Measurements from ENCODE around the gene KMT2B. TPM values are rescaled to one million over a fixed set of nuclear protein-coding genes. Genes with fewer than 3 reads are reported as not detected.

Gene KMT2B
- total and polyA plus RNA-seq, 2 of the 8 experiments (the other 6 are each of a cell fraction or from before 2014, with no cell fraction given), result 26.7 to 38.6 TPM

DNA sequence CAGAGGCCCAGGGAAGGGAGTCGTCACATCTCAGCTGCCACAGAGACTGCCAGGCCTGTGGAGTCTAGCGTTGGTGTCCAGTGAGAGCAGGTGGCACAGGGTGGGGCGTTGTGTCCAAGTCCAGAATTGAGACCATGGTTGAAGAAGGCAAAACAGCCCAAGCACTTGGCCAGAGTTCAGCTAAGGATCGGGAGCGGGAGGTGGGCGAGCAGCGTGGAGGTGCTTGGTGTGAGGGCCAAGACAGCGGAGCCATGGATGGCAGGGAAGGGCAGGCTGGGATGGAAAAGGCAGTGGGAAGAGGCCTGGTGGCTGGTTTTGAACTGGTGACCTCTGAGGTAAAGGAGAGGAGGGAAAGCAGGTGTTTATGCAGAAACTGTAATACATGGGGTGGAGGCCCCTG is 16.5 kb downstream of the KMT2B start:
- no peak overlapping the region for H3K27ac ChIP-seq (ENCODE audit: low read depth, low read length)
- H3K4me1 ChIP-seq (replicated peaks in 1 of 4; ENCODE audit: control insufficient read depth in 3 of 4, insufficient read depth in 4 of 4, low read length in 3 of 4), result 0 out of 7 replicates have a peak, but pooled peaks cover 0 to 1% (median 0%) of the 10 kb centered on the region in 4 experiments
- no peak overlapping the region for H2AFZ ChIP-seq (ENCODE audit: low read length)
- no peaks in the 10 kb centered on the region for H3K79me2 ChIP-seq (ENCODE audit: control insufficient read depth in 1 of 2, insufficient read depth in 2 of 2, low read length in 2 of 2)
- no peak for DNase-seq (ENCODE audit: low read depth in 1 of 2, low spot score in 2 of 2)
- no peak overlapping the region for H3K4me2 ChIP-seq (ENCODE audit: insufficient read depth in 1 of 2, low read depth in 2 of 2, low read length in 2 of 2)
- H3K18ac ChIP-seq (ENCODE audit: extremely low read depth, low read length), result no peak overlapping the region
- no peak overlapping the region for H2BK5ac ChIP-seq (ENCODE audit: low read depth, low read length)
- no peak overlapping the region for H2BK12ac ChIP-seq (ENCODE audit: low read depth, low read length)
- no peaks in the 10 kb centered on the region for H3K9me3 ChIP-seq (ENCODE audit: insufficient read depth in 2 of 2, low read depth in 1 of 2, low read length in 1 of 2)
- H3K27me3 ChIP-seq (replicated peaks in 1 of 4; ENCODE audit: control insufficient read depth in 3 of 4, extremely low read depth in 1 of 4, insufficient read depth in 3 of 4, low read length in 3 of 4), result no peaks in the 10 kb centered on the region
- no peak overlapping the region for H3K14ac ChIP-seq (ENCODE audit: insufficient read length)
- no peak overlapping the region for H3K56ac ChIP-seq (replicated peaks; ENCODE audit: insufficient read length, low read depth, low read length)
- no peaks in the 10 kb centered on the region for H3K23me2 ChIP-seq (ENCODE audit: low read depth, low read length)
- no peak overlapping the region for H2BK120ac ChIP-seq (replicated peaks; ENCODE audit: low read depth, low read length)
- H3K9ac ChIP-seq (replicated peaks in 1 of 4; ENCODE audit: extremely low read depth in 1 of 4, low read depth in 3 of 4, low read length in 3 of 4), result no peak overlapping the region
- H2AK5ac ChIP-seq (ENCODE audit: low read depth, low read length), result no peak overlapping the region
- H2BK20ac ChIP-seq (ENCODE audit: low read length), result no peak overlapping the region
- peaks cover 16 to 63% (median 50%) of the 10 kb centered on the region in 4 experiments; a peak in 7 of 8 replicates for H3K36me3 ChIP-seq (ENCODE audit: control insufficient read depth in 2 of 4, insufficient read depth in 4 of 4, low read length in 3 of 4)
- WGBS, 2 experiments (ENCODE audit: extremely low coverage in 1 of 2, insufficient coverage in 1 of 2, insufficient read length in 1 of 2, insufficient replicate concordance in 2 of 2, low coverage in 1 of 2, low lambda C conversion rate in 2 of 2, missing lambda C conversion rate in 1 of 2), result 94% methylated on average over 8 of the region's 8 CpGs; no CpG with 5 or more reads in 1 of the 2 experiments
- TF ChIP-seq SRF (IDR thresholded peaks at IDR 0.05; ENCODE audit: low read depth, low read length) (no peak), CHD1 (IDR thresholded peaks at IDR 0.05; ENCODE audit: low read depth, low read length) (no peak), BRCA1 (IDR thresholded peaks at IDR 0.05; ENCODE audit: low read depth, low read length) (no peak), BACH1 (IDR thresholded peaks at IDR 0.05; ENCODE audit: low read length) (no peak), POU5F1 (IDR thresholded peaks at IDR 0.05; ENCODE audit: low read depth, low read length) (no peak), RXRA (IDR thresholded peaks at IDR 0.05; ENCODE audit: insufficient read depth, low read depth, low read length) (no peak), ASH2L (IDR thresholded peaks at IDR 0.05; ENCODE audit: low read length) (no peak), CHD2 (IDR thresholded peaks at IDR 0.05; ENCODE audit: low read length) (no peak), JUND (IDR thresholded peaks at IDR 0.05; ENCODE audit: low read length) (no peak), TBP (IDR thresholded peaks at IDR 0.05; ENCODE audit: low read depth, low read length) (no peak), CBX5 (IDR thresholded peaks at IDR 0.05; ENCODE audit: low read depth, low read length) (no peak), SIX5 (IDR thresholded peaks at IDR 0.05; ENCODE audit: low read depth, low read length) (no peak), ATF3 (IDR thresholded peaks at IDR 0.05; ENCODE audit: insufficient read depth, low read depth, low read length) (no peak), HDAC2 (IDR thresholded peaks at IDR 0.05; ENCODE audit: borderline replicate concordance in 1 of 2, low read depth in 2 of 2, low read length in 2 of 2) (no peak)
- H4K8ac ChIP-seq (ENCODE audit: extremely low read depth, insufficient read depth, low read length), result no peak overlapping the region
- H4K91ac ChIP-seq (replicated peaks; ENCODE audit: insufficient read length, low read length), result no peak overlapping the region
- ChIA-PET CTCF (ENCODE audit: partially characterized antibody) (interaction anchor here (0.8 to 8.9 kb wide), 4 partner anchors 10 to 84 kb away, joined by 3 to 80 read pairs (median 6); no protein-coding TSS in a partner anchor), POLR2A (ENCODE audit: partially characterized antibody) (interaction anchor here (1.2 to 7.6 kb wide), 4 partner anchors 8 to 14 kb away, joined by 4 to 54 read pairs (median 22); partner anchors contain the start of genes LIN37, PSENEN and U2AF1L4)
- H2BK15ac ChIP-seq (ENCODE audit: low read length), result no peak overlapping the region
- no peak overlapping the region for H3K23ac ChIP-seq (ENCODE audit: insufficient read length)
- no peak overlapping the region for H3K4me3 ChIP-seq (ENCODE audit: extremely low read depth in 1 of 4, insufficient read depth in 2 of 4, low read depth in 3 of 4, low read length in 4 of 4)
- peaks cover 10 to 19% of the 10 kb centered on the region in 2 experiments for H4K20me1 ChIP-seq (replicated peaks in 1 of 2; ENCODE audit: control insufficient read depth in 1 of 2, insufficient read depth in 2 of 2, low read length in 2 of 2)
- H3K4ac ChIP-seq (replicated peaks; ENCODE audit: insufficient read length, low read depth, low read length), result no peak overlapping the region
- FAIRE-seq, result no peak
- no peak overlapping the region for H4K5ac ChIP-seq (ENCODE audit: insufficient read length, low read depth, low read length)
- no peaks in the 10 kb centered on the region for H3K79me1 ChIP-seq (ENCODE audit: low read depth, low read length)

Data from H1 (cell line).